ENCODE results near the gene GNB1L. TPM values are rescaled to one million over a fixed set of nuclear protein-coding genes. Genes with fewer than 3 reads are reported as not detected.

GNB1L gene
- total and polyA plus RNA-seq, 2 of the 13 experiments (the other 11 are each of a cell fraction or from before 2014, with no cell fraction given), result 2.5 to 7.4 TPM

DNA sequence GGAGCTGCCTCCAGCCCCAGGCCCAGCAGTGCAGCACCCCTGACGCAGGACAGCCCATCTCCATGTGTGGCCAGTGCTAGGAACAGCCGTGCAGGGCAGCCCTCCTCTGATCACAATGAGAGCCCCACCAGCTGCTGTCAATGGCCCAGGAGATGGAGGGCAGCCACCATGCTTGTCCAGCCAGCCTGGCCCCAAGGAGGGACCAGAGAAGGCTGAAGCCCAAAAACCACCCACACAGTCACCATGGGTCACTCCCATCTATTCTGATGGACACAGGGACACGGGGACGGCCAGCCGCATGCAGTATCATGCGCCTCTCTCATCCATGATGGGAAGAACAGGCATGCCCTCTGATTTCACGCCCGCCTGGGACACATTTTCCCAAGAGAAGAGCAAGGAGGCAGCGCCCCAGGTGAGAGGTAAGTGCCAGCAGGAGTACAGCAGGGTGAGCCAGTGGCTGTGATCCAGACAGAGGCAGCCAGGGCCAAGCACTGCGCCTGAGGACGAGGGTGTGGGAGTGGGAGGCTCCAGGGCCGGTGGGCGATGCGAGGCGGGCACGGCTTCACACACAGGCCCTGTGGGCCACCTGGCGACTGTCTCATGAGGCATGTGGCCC lies 33.6 kb upstream of the GNB1L start:
- Histone ChIP-seq H3K4me1 (ENCODE audit: insufficient read depth, low read length) (peaks cover 27% of the 10 kb centered on the region), H3K79me2 (ENCODE audit: insufficient read depth, low read length) (no peaks in the 10 kb centered on the region), H3K36me3 (replicated peaks in 1 of 2; ENCODE audit: control insufficient read depth in 1 of 2, insufficient read depth in 2 of 2, low read length in 2 of 2) (peaks cover 0 to 2% of the 10 kb centered on the region in 2 experiments; a peak in 1 of 5 replicates), H3K27ac (ENCODE audit: extremely low read length, insufficient read depth, low read length) (no peak overlapping the region), H3K9me3 (ENCODE audit: low read length) (no peaks in the 10 kb centered on the region), H3K4me2 (ENCODE audit: low read depth, low read length) (no peak overlapping the region), H3K27me3 (ENCODE audit: control insufficient read depth in 1 of 2, insufficient read depth in 2 of 2, low read length in 2 of 2) (no peaks in the 10 kb centered on the region), H3K9ac (ENCODE audit: insufficient read depth, low read depth, low read length) (no peak overlapping the region), H3K4me3 (replicated peaks in 1 of 3; ENCODE audit: insufficient read depth in 1 of 3, low read depth in 2 of 3, low read length in 3 of 3) (no peak overlapping the region), H4K20me1 (ENCODE audit: insufficient read depth, low read length) (no peaks in the 10 kb centered on the region), H2AFZ (ENCODE audit: low read length) (no peak overlapping the region)
- 98% methylated on average over 7 of the region's 17 CpGs for WGBS (ENCODE audit: low lambda C conversion rate)
- FAIRE-seq (no peak), ATAC-seq (no peak), DNase-seq (ENCODE audit: low spot score) (no peak)
- TF ChIP-seq MZF1 (CRISPR knock-in tag; IDR thresholded peaks at IDR 0.05; ENCODE audit: borderline replicate concordance) (no peak), ZBTB8A (CRISPR knock-in tag; IDR thresholded peaks at IDR 0.05; ENCODE audit: borderline replicate concordance, low read depth) (no peak)
- TF ChIP-seq, protein P1, sequence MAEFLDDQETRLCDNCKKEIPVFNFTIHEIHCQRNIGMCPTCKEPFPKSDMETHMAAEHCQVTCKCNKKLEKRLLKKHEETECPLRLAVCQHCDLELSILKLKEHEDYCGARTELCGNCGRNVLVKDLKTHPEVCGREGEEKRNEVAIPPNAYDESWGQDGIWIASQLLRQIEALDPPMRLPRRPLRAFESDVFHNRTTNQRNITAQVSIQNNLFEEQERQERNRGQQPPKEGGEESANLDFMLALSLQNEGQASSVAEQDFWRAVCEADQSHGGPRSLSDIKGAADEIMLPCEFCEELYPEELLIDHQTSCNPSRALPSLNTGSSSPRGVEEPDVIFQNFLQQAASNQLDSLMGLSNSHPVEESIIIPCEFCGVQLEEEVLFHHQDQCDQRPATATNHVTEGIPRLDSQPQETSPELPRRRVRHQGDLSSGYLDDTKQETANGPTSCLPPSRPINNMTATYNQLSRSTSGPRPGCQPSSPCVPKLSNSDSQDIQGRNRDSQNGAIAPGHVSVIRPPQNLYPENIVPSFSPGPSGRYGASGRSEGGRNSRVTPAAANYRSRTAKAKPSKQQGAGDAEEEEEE (CRISPR knock-in tag; IDR thresholded peaks at IDR 0.05; ENCODE audit: borderline replicate concordance), result no peak
- no TSS peak for BruUV-seq (replicated peaks)
- in situ Hi-C loops (cut with HindIII; ENCODE audit: extremely low pct_ligation_motif_present, low pct_unique_long_range_greater_than_20kb), result no loop called here
- intact Hi-C loops (cut with micrococcal nuclease; ENCODE audit: unreplicated experiment), result no loop called here
- CTCF ChIA-PET (ENCODE audit: low intra/inter-chr PET ratio, low total read pairs), result no interaction called here
- POLR2A ChIA-PET, result no interaction called here

DNA sequence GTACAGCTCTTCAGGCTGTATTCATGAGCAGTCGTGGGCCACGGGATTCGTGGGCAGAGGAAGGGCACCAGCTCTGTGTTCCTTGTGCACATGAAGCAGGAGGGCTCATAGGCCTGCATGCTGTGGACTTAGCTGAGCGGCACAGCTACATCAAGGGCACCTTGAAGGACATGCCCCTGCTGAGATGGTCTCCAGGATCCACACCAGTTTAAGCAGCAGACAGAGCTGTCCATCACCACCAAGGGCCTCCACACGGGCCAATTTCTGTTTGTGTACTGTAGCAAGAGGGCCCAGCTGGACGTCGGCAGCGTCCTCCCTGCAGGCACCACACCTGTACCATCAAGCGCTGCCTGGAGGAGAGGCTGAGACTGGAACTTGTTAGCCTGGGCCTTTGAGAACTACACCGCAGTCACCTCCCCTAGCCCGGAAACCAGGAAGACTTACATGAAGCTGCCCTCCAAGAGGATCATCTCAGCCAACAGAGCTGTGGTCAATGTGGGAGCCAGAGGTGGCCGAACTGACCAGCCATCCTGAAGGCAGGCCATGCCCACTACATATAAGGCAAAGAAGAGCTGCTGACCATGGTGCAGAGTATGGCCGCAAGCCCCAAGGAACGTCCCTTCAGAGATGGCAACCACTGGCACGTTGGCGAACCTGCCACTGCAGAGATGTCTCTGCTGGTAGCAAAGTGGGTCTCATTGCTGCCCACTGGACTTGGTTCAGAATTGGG lies 32.7 kb upstream of the GNB1L start:
- CTCF ChIA-PET (ENCODE audit: low intra/inter-chr PET ratio, low total read pairs), result no interaction called here
- Histone ChIP-seq H3K79me2 (ENCODE audit: insufficient read depth, low read length) (no peaks in the 10 kb centered on the region), H3K36me3 (replicated peaks in 1 of 2; ENCODE audit: control insufficient read depth in 1 of 2, insufficient read depth in 2 of 2, low read length in 2 of 2) (peaks cover 0 to 2% of the 10 kb centered on the region in 2 experiments; a peak in 1 of 5 replicates), H3K4me3 (replicated peaks in 1 of 3; ENCODE audit: insufficient read depth in 1 of 3, low read depth in 2 of 3, low read length in 3 of 3) (no peak overlapping the region), H3K4me2 (ENCODE audit: low read depth, low read length) (no peak overlapping the region), H4K20me1 (ENCODE audit: insufficient read depth, low read length) (no peaks in the 10 kb centered on the region), H2AFZ (ENCODE audit: low read length) (no peak overlapping the region), H3K4me1 (ENCODE audit: insufficient read depth, low read length) (peaks cover 23% of the 10 kb centered on the region), H3K9ac (ENCODE audit: insufficient read depth, low read depth, low read length) (no peak overlapping the region), H3K27ac (ENCODE audit: extremely low read length, insufficient read depth, low read length) (no peak overlapping the region), H3K9me3 (ENCODE audit: low read length) (no peaks in the 10 kb centered on the region), H3K27me3 (ENCODE audit: control insufficient read depth in 1 of 2, insufficient read depth in 2 of 2, low read length in 2 of 2) (no peaks in the 10 kb centered on the region)
- no peak for TF ChIP-seq DPF2 (CRISPR knock-in tag; IDR thresholded peaks at IDR 0.05; ENCODE audit: borderline replicate concordance, low read depth)
- TF ChIP-seq, protein P2, sequence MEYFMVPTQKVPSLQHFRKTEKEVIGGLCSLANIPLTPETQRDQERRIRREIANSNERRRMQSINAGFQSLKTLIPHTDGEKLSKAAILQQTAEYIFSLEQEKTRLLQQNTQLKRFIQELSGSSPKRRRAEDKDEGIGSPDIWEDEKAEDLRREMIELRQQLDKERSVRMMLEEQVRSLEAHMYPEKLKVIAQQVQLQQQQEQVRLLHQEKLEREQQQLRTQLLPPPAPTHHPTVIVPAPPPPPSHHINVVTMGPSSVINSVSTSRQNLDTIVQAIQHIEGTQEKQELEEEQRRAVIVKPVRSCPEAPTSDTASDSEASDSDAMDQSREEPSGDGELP (IDR thresholded peaks at IDR 0.05; ENCODE audit: borderline replicate concordance, low read depth), result no peak
- TF ChIP-seq ZNF296 (CRISPR knock-in tag; conservative IDR thresholded peaks at IDR 0.05), result no peak
- TF ChIP-seq RXRA (CRISPR knock-in tag; IDR thresholded peaks at IDR 0.05), result no peak
- TF ChIP-seq ZNF83 (CRISPR knock-in tag; IDR thresholded peaks at IDR 0.05; ENCODE audit: borderline replicate concordance), result no peak
- TF ChIP-seq MLLT10 (CRISPR knock-in tag; IDR thresholded peaks at IDR 0.05), result no peak
- TF ChIP-seq, protein P3, sequence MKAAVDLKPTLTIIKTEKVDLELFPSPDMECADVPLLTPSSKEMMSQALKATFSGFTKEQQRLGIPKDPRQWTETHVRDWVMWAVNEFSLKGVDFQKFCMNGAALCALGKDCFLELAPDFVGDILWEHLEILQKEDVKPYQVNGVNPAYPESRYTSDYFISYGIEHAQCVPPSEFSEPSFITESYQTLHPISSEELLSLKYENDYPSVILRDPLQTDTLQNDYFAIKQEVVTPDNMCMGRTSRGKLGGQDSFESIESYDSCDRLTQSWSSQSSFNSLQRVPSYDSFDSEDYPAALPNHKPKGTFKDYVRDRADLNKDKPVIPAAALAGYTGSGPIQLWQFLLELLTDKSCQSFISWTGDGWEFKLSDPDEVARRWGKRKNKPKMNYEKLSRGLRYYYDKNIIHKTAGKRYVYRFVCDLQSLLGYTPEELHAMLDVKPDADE (CRISPR knock-in tag; IDR thresholded peaks at IDR 0.05), result no peak
- TF ChIP-seq ZBTB38 (CRISPR knock-in tag; IDR thresholded peaks at IDR 0.05), result no peak
- DNase-seq (ENCODE audit: low spot score) (no peak), FAIRE-seq (no peak), ATAC-seq (no peak)
- POLR2A ChIA-PET, result interaction anchor here (0.7 kb wide), 1 partner anchor 31 kb away, joined by 3 read pairs; no protein-coding TSS in a partner anchor
- BruUV-seq (replicated peaks), result no TSS peak
- WGBS (ENCODE audit: low lambda C conversion rate), result 95% methylated on average over 10 of the region's 16 CpGs
- in situ Hi-C loops (cut with HindIII; ENCODE audit: extremely low pct_ligation_motif_present, low pct_unique_long_range_greater_than_20kb), result no loop called here
- intact Hi-C loops (cut with micrococcal nuclease; ENCODE audit: unreplicated experiment), result no loop called here

Measured in HepG2 (cell line).